SH-SY5Y (cell line): ENCODE measurements around the gene CCDC181.

Experiments
- GATA2 ChIP-seq: IDR thresholded peaks from 2 replicates; pipeline ENCODE4 v1.6.1; 2011; ENCODE audit warnings: mild to moderate bottlenecking, low read depth, low read length
- GATA3 ChIP-seq: IDR thresholded peaks from 2 replicates; pipeline ENCODE4 v1.6.1; 2011; ENCODE audit warnings: low read depth, mild to moderate bottlenecking, low read length, moderate library complexity

CCDC181 gene

GRCh38 chr1:169452921-169453320 is 25.6 kb upstream of the CCDC181 start:
- TF ChIP-seq GATA2 (no peak), GATA3 (no peak)

GRCh38 chr1:169451218-169451824 is 24.0 kb upstream of the CCDC181 start:
- TF ChIP-seq GATA3 (no peak), GATA2 (no peak)

- no peak for TF ChIP-seq GATA2
- TF ChIP-seq GATA3: no peak
Measured at GRCh38 chr1:169443923-169444322, 16.6 kb upstream of the CCDC181 start.

- TF ChIP-seq GATA2 (no peak), GATA3 (no peak)
Measured at GRCh38 chr1:169426174-169426705, 1.0 kb downstream of the CCDC181 start.

GRCh38 chr1:169421309-169421708 is 6.0 kb downstream of the CCDC181 start:
- TF ChIP-seq GATA3 (no peak), GATA2 (no peak)

- no peak for TF ChIP-seq GATA2
- TF ChIP-seq GATA3: no peak
Measured at GRCh38 chr1:169414952-169415351, 12.3 kb downstream of the CCDC181 start.

- no peak for TF ChIP-seq GATA3
- no peak for TF ChIP-seq GATA2
Measured at GRCh38 chr1:169395955-169396354, 31.3 kb downstream of the CCDC181 start.

GRCh38 chr1:169392406-169392805 is 34.9 kb downstream of the CCDC181 start:
- TF ChIP-seq GATA2 (no peak), GATA3 (no peak)

GRCh38 chr1:169390303-169390702 is 37.0 kb downstream of the CCDC181 start:
- no peak for TF ChIP-seq GATA3
- no peak for TF ChIP-seq GATA2

- TF ChIP-seq GATA3 (no peak), GATA2 (no peak)
Measured at GRCh38 chr1:169387399-169387798, 39.9 kb downstream of the CCDC181 start.

- TF ChIP-seq GATA2 (no peak), GATA3 (no peak)
Measured at GRCh38 chr1:169383449-169383848, 43.8 kb downstream of the CCDC181 start.

- TF ChIP-seq GATA2 (no peak), GATA3 (no peak)
Measured at GRCh38 chr1:169381162-169381561, 46.1 kb downstream of the CCDC181 start.

- no peak for TF ChIP-seq GATA3
- TF ChIP-seq GATA2: no peak
Measured at GRCh38 chr1:169371404-169371803, 55.9 kb downstream of the CCDC181 start.

- TF ChIP-seq GATA2 (no peak), GATA3 (no peak)
Measured at GRCh38 chr1:169368406-169368769, 58.9 kb downstream of the CCDC181 start.

GRCh38 chr1:169367686-169368405 is 59.4 kb downstream of the CCDC181 start, which contains the start of the genes BLZF1 and NME7:
Gene BLZF1, plus strand, starts transcription at chr1:169368195. Its CDS starts 1,328 bp downstream, at chr1:169369523.
Gene NME7, minus strand, starts transcription at chr1:169367797. Its CDS starts 87 bp downstream, at chr1:169367710.
- TF ChIP-seq GATA3 (no peak), GATA2 (no peak)
